Astrocyte of the hippocampus (primary cell): Measurements from ENCODE around the gene GPRIN3.
A peak's percentile ranks its signal among the peaks of the same experiment; 100 is the strongest.

Experiments
- DNase-seq: peaks from one replicate; pipeline ENCODE4 v3.0.0; 2011; ENCODE audit warnings: low read depth, low spot score

The GPRIN3 gene

GRCh38 chr4:89290727-89291516 is 16.7 kb downstream of the GPRIN3 start:
- no peak for DNase-seq

- no peak for DNase-seq
Observed at GRCh38 chr4:89289312-89289711, 18.3 kb downstream of the GPRIN3 start.

DNA sequence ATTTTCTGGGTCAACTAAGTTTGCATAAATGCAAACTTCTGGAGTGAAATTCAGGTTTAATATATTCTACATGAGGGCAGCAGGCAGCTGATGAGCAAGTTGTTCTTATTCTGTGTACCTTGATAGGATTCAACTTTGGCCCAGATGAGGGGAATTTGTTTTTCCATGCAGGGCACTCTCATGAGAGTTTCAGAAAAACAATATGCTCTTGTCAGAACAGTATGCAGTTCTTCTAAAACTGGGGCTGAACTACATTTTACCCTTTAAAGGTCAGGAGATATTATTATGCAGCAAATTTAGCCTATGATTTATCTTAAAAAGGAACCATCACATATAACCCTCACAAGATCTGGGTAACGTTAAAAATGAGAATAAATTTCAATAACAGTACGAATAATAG is 19.2 kb downstream of the GPRIN3 start:
- DNase-seq, result no peak

- DNase-seq, result no peak
Observed at GRCh38 chr4:89287945-89288344, 19.7 kb downstream of the GPRIN3 start.

- no peak for DNase-seq
Observed at GRCh38 chr4:89285745-89286144, 21.9 kb downstream of the GPRIN3 start.

DNA sequence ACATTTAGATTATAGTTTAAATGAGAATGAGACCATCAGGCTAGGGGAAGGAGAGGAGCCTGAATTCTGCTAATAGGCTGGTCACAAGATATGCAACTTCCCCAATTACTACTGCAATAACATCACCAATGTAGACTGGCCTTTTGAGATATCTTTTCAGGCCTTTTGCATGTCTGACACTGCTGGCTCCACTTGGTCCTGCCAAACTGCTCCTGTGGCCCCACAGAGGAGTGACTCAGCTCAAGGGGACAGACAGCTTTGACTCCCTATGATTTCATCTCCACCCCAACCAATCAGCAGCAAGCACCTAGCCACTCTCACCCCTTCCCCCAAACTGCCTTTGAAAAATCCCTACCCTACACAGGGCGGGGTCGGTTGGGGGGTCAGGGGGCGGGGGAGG is 22.8 kb downstream of the GPRIN3 start:
- no peak for DNase-seq

GRCh38 chr4:89284020-89284424 is 23.6 kb downstream of the GPRIN3 start:
- DNase-seq, result no peak

GRCh38 chr4:89283226-89284009 is 24.2 kb downstream of the GPRIN3 start:
- peak; percentile 16 for DNase-seq

- DNase-seq, result no peak
Observed at GRCh38 chr4:89279385-89279784, 28.2 kb downstream of the GPRIN3 start.

- no peak for DNase-seq
Observed at GRCh38 chr4:89277412-89277811, 30.2 kb downstream of the GPRIN3 start.

GRCh38 chr4:89276296-89276695 is 31.3 kb downstream of the GPRIN3 start:
- no peak for DNase-seq

- no peak for DNase-seq
Observed at GRCh38 chr4:89275587-89275986, 32.0 kb downstream of the GPRIN3 start.

DNA sequence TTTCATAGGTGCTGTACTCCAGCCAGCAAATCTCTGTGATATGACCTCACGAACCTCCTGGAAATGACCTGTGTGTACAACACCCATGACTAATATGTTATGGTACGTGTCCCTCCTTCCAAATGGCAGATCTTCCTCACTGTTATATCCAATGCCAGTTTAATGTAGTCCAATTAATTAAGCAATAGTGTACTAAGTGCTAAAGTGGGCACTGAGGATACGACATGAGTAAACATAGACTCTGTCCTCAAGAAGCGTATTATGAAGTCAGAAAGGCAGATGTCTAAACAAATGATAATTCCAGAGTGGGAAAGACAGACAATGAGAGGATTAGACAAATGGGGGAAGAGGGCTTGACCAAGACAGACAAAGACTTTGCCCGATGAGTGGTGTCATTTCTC is 33.9 kb downstream of the GPRIN3 start:
- no peak for DNase-seq

GRCh38 chr4:89270792-89271191 is 36.8 kb downstream of the GPRIN3 start:
- DNase-seq, result no peak

GRCh38 chr4:89269121-89269666 is 38.4 kb downstream of the GPRIN3 start:
- no peak for DNase-seq

DNA sequence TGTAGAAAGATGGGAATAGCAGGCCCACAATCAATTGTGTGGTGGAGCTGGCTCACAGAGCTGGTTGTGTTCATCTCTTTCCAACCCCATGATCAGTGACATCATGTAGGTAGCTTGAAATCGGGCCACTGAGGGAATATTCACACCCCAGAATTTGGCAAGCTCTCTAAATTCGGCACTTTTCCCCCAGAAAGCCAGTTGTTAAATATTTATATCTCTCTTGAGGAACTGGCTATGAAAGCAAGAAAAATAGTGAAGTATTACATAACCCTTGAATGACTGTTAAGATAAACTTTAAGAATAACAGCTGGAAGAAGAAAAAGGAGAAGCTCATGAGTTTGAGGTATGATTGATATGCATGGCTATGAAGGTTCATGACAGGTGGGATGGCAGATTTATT is 38.9 kb downstream of the GPRIN3 start:
- no peak for DNase-seq

DNA sequence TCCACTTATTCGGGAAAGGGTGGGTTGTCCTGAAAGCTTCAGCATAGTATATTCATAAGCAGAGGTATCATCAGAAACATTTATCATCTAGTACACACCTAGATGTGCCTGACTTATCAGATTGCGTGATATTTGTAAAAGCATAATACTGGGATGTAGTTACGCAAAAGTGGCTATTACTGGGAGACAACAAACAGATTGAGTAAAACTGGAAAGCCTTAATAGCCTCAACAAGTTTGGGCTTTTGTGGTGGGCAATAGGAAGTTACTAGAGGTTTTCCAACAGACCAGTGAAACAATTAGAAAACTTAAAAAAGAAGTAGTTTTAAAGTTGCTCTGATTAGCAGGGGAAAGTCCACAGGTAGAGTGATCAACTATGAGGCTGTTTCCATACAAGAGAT is 39.8 kb downstream of the GPRIN3 start:
- DNase-seq, result no peak

- no peak for DNase-seq
Observed at GRCh38 chr4:89267392-89267791, 40.2 kb downstream of the GPRIN3 start.

GRCh38 chr4:89266128-89266527 is 41.5 kb downstream of the GPRIN3 start:
- DNase-seq, result no peak

GRCh38 chr4:89263265-89263664 is 44.3 kb downstream of the GPRIN3 start:
- no peak for DNase-seq

DNA sequence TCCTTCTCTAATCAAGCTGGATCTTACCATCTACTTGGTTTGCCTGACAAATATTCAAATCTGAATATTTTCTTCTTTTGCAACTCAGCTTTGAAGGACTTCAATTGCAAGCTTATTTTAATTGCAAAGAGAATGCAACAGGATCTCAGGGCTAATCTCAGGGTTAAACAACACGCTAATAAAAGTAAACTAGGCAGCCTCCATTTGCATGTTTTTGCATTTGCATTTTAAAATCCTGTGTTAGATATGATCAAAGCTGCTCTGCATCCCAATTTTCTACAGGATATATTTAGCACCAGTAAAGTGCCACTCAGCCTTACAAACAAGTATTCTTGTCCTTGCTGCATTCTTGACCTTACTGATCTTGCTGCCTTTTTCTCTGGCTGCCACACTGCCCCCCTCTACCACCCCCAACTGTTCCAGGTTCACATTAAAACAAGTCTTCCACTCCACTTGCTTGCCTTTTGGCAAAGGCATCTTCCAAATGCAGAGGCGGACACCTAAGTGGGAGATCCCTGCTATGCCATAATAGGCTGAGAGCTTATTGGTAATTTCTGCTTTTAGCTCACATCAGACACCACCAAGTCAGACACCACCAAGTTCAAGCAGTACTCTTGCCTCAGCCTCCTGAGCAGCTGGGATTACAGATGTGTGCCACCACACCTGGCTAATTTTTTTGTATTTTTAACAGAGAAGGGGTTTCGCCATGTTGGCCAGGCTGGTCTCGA is 48.1 kb downstream of the GPRIN3 start:
- DNase-seq, result no peak

GRCh38 chr4:89258506-89258905 is 49.1 kb downstream of the GPRIN3 start:
- DNase-seq, result no peak
